Hepatocyte (in vitro differentiated cells): ENCODE data around the gene FBP1. TPM values are rescaled to one million over a fixed set of nuclear protein-coding genes. Genes with fewer than 3 reads are reported as not detected.

ENCODE experiments used
- DNase-seq: peaks from one replicate; pipeline ENCODE4 v3.0.0-alpha.2; 2016; ENCODE audit warnings: low spot score
- H2AFZ ChIP-seq: fragments of 200-600 bp; sonication (generic); 2 replicates; pipeline ENCODE4 v1.6.0; 2016; ENCODE audit warnings: antibody characterized with exemption, mild to moderate bottlenecking
- H3K27ac ChIP-seq: fragments of 200-600 bp; sonication (generic); 2 replicates; pipeline ENCODE4 v1.5.1; 2016; ENCODE audit warnings: mild to moderate bottlenecking
- H3K27me3 ChIP-seq: fragments of 200-600 bp; sonication (generic); 2 replicates; pipeline ENCODE4 v1.6.1; 2016
- H3K36me3 ChIP-seq: fragments of 200-600 bp; sonication (generic); replicated peaks from 2 replicates; pipeline ENCODE4 v1.5.1; 2016; ENCODE audit warnings: low read depth; ENCODE audit not compliant: insufficient read depth
- H3K4me1 ChIP-seq: fragments of 200-600 bp; sonication (generic); 2 replicates; pipeline ENCODE4 v1.5.1; 2016; ENCODE audit warnings: mild to moderate bottlenecking, moderate library complexity; ENCODE audit not compliant: insufficient read depth
- H3K4me2 ChIP-seq: fragments of 200-600 bp; sonication (generic); 2 replicates; pipeline ENCODE4 v1.6.0; 2016
- H3K4me3 ChIP-seq: fragments of 200-600 bp; sonication (generic); 2 replicates; pipeline ENCODE4 v1.5.1; 2016; ENCODE audit warnings: mild to moderate bottlenecking
- H3K79me2 ChIP-seq: fragments of 200-600 bp; sonication (generic); 2 replicates; pipeline ENCODE4 v1.6.0; 2017; ENCODE audit warnings: mild to moderate bottlenecking
- H3K9me2 ChIP-seq: fragments of 200-600 bp; sonication (generic); replicated peaks from 2 replicates; pipeline ENCODE4 v1.6.0; 2017; ENCODE audit warnings: mild to moderate bottlenecking; ENCODE audit not compliant: insufficient read depth
- H3K9me3 ChIP-seq: fragments of 200-600 bp; sonication (generic); 2 replicates; pipeline ENCODE4 v1.5.1; 2016; ENCODE audit warnings: low read depth, mild to moderate bottlenecking
- H4K20me1 ChIP-seq: fragments of 200-600 bp; sonication (generic); 2 replicates; pipeline ENCODE4 v1.6.0; 2016; ENCODE audit warnings: mild to moderate bottlenecking; ENCODE audit not compliant: insufficient read depth, poor library complexity, severe bottlenecking
- EZH2 ChIP-seq: fragments of 200-600 bp; sonication (generic); IDR thresholded peaks from 2 replicates; pipeline ENCODE4 v1.6.1; 2016; ENCODE audit warnings: antibody characterized with exemption, mild to moderate bottlenecking, borderline replicate concordance
- EZH2phosphoT487 ChIP-seq: fragments of 200-600 bp; sonication (generic); IDR thresholded peaks from one replicate; pipeline ENCODE4 v1.6.1; 2018; ENCODE audit warnings: antibody characterized with exemption, mild to moderate bottlenecking, low read depth, moderate library complexity; ENCODE audit not compliant: unreplicated experiment, severe bottlenecking
- WGBS: methylation state at CpG from one replicate; pipeline ENCODE4 v1.1.6; 2016; ENCODE audit warnings: low lambda C conversion rate; ENCODE audit errors: missing lambda C conversion rate; 5-methylcytosine and 5-hydroxymethylcytosine counted together
- polyA plus RNA-seq: library from polyadenylated mRNA; unstranded; fragments of >200 nt; fragmentation: Nextera tagmentation; extraction: Ambion mirVana; gene quantifications from 2 replicates; pipeline ENCODE4 v1.2.1, GENCODE V29; 2016
- total RNA-seq: library from RNA; depleted of rRNA; stranded (reverse); fragments of >200 nt; gene quantifications from 2 replicates; pipeline ENCODE4 v1.2.3, GENCODE V29; 2014
- TF ChIP-seq, protein P1 (sequence below): fragments of 200-600 bp; sonication (generic); IDR thresholded peaks from 2 replicates; pipeline ENCODE4 v1.5.1; 2016; ENCODE audit warnings: antibody characterized with exemption, mild to moderate bottlenecking; ENCODE audit not compliant: poor library complexity

Gene FBP1
- total and polyA plus RNA-seq, 2 experiments from 2014 or later, result 31.2 to 65.3 TPM

- Histone ChIP-seq H3K4me3 (no peak overlapping the region), H3K4me1 (no peaks in the 10 kb centered on the region), H3K9me3 (no peaks in the 10 kb centered on the region), H2AFZ (no peak overlapping the region), H3K36me3 (no peaks in the 10 kb centered on the region), H3K9me2 (no peaks in the 10 kb centered on the region), H3K79me2 (no peaks in the 10 kb centered on the region), H3K27me3 (no peaks in the 10 kb centered on the region), H3K27ac (no peak overlapping the region), H4K20me1 (no peaks in the 10 kb centered on the region), H3K4me2 (no peak overlapping the region)
- no peak for DNase-seq
- TF ChIP-seq EZH2 (no peak), EZH2phosphoT487 (no peak)
- TF ChIP-seq, protein P1, sequence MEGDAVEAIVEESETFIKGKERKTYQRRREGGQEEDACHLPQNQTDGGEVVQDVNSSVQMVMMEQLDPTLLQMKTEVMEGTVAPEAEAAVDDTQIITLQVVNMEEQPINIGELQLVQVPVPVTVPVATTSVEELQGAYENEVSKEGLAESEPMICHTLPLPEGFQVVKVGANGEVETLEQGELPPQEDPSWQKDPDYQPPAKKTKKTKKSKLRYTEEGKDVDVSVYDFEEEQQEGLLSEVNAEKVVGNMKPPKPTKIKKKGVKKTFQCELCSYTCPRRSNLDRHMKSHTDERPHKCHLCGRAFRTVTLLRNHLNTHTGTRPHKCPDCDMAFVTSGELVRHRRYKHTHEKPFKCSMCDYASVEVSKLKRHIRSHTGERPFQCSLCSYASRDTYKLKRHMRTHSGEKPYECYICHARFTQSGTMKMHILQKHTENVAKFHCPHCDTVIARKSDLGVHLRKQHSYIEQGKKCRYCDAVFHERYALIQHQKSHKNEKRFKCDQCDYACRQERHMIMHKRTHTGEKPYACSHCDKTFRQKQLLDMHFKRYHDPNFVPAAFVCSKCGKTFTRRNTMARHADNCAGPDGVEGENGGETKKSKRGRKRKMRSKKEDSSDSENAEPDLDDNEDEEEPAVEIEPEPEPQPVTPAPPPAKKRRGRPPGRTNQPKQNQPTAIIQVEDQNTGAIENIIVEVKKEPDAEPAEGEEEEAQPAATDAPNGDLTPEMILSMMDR, result no peak
- 91% methylated on average over 9 of the region's 9 CpGs for WGBS
Measured at GRCh38 chr9:94588681-94589080, 50.6 kb downstream of the FBP1 start.

GRCh38 chr9:94586814-94587213, 52.5 kb downstream of the FBP1 start:
- no peaks in the 10 kb centered on the region for H3K9me3 ChIP-seq
- H3K4me2 ChIP-seq, result no peak overlapping the region
- WGBS, result 67% methylated on average over 9 of the region's 9 CpGs
- H3K27ac ChIP-seq, result no peak overlapping the region
- no peak for DNase-seq
- H3K4me1 ChIP-seq, result no peaks in the 10 kb centered on the region
- no peaks in the 10 kb centered on the region for H3K9me2 ChIP-seq
- no peaks in the 10 kb centered on the region for H3K36me3 ChIP-seq
- no peak overlapping the region for H2AFZ ChIP-seq
- no peaks in the 10 kb centered on the region for H3K27me3 ChIP-seq
- H4K20me1 ChIP-seq, result no peaks in the 10 kb centered on the region
- H3K4me3 ChIP-seq, result no peak overlapping the region
- no peak for TF ChIP-seq EZH2
- no peaks in the 10 kb centered on the region for H3K79me2 ChIP-seq

DNA sequence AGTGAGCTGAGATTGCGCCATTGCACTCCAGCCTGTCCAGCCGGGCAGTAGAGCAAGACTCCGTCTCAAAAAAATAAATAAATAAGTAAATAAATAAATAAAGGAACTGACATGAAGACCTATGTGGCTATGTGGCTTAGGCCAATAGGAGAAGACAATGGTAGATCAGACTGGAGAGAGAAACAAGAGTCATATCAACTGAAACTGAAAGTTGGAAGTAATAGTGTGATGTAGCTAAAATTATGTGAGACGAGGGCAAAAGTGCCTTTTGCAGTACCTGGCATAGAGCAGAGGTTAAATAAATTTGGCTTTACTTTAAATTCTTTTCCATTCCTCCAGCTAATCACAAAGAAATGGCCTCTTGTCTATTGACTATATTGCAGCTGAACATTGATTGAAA, 53.0 kb downstream of the FBP1 start:
- Histone ChIP-seq H3K27ac (no peak overlapping the region), H3K36me3 (no peaks in the 10 kb centered on the region), H3K79me2 (no peaks in the 10 kb centered on the region), H4K20me1 (no peaks in the 10 kb centered on the region), H3K27me3 (no peaks in the 10 kb centered on the region), H3K9me2 (no peaks in the 10 kb centered on the region), H3K4me1 (no peaks in the 10 kb centered on the region), H3K4me2 (no peak overlapping the region), H3K4me3 (no peak overlapping the region), H3K9me3 (no peaks in the 10 kb centered on the region), H2AFZ (no peak overlapping the region)
- WGBS, result 95% methylated on average over 4 of the region's 4 CpGs
- no peak for TF ChIP-seq EZH2
- TF ChIP-seq EZH2phosphoT487, result no peak
- TF ChIP-seq, protein P1, result no peak
- no peak for DNase-seq

GRCh38 chr9:94584555-94584954, 54.8 kb downstream of the FBP1 start:
- no peak for DNase-seq
- Histone ChIP-seq H3K4me3 (no peak overlapping the region), H3K4me1 (no peaks in the 10 kb centered on the region), H3K27me3 (no peaks in the 10 kb centered on the region), H3K79me2 (no peaks in the 10 kb centered on the region), H3K4me2 (no peak overlapping the region), H3K9me3 (no peaks in the 10 kb centered on the region), H4K20me1 (no peaks in the 10 kb centered on the region), H3K27ac (no peak overlapping the region), H3K9me2 (no peaks in the 10 kb centered on the region), H2AFZ (no peak overlapping the region), H3K36me3 (no peaks in the 10 kb centered on the region)
- TF ChIP-seq EZH2phosphoT487 (no peak), EZH2 (no peak)
- TF ChIP-seq, protein P1, result no peak
- WGBS, result 92% methylated on average over 6 of the region's 6 CpGs
